ENCODE measurements around the gene TAF4B. TPM values are rescaled to one million over a fixed set of nuclear protein-coding genes. Genes with fewer than 3 reads are reported as not detected.

The TAF4B gene
- total and polyA plus RNA-seq, 12 donors: 2.2 to 15.7 (median 5.6) TPM

- H3K36me3 ChIP-seq (replicated peaks in 1 of 2): no peaks in the 10 kb centered on the region
- DNase-seq: no peak
- H3K4me1 ChIP-seq (replicated peaks in 1 of 2): peaks cover 10 to 14% of the 10 kb centered on the region in 2 donors
- H3K27ac ChIP-seq: peak overlapping the region in 4 of 5 donors; percentile 9 to 71 (median 48)
- intact Hi-C loops (cut with DNase I): no loop called here
- H3K4me3 ChIP-seq: no peak overlapping the region
- TF ChIP-seq POLR2A (IDR thresholded peaks at IDR 0.05) (no peak), CTCF (IDR thresholded peaks at IDR 0.05) (no peak)
- H3K27me3 ChIP-seq: no peaks in the 10 kb centered on the region
- no peaks in the 10 kb centered on the region for H3K9me3 ChIP-seq (replicated peaks in 1 of 3)
- WGBS, 4 donors: 66 to 80% (median 68%) methylated on average over 2 of the region's 2 CpGs
These were observed 160.2 kb downstream of the TAF4B start for GRCh38 chr18:26386441-26386840.

- no peaks in the 10 kb centered on the region for H3K36me3 ChIP-seq (replicated peaks in 1 of 2)
- H3K27me3 ChIP-seq: no peaks in the 10 kb centered on the region
- no peak for DNase-seq
- WGBS, 4 donors: 69 to 77% (median 71%) methylated on average over 5 of the region's 5 CpGs
- TF ChIP-seq CTCF (IDR thresholded peaks at IDR 0.05): no peak
- no peak for TF ChIP-seq POLR2A (IDR thresholded peaks at IDR 0.05)
- intact Hi-C loops (cut with DNase I): no loop called here
- H3K4me1 ChIP-seq (replicated peaks in 1 of 2): no peaks in the 10 kb centered on the region
- H3K4me3 ChIP-seq: no peak overlapping the region
- no peaks in the 10 kb centered on the region for H3K9me3 ChIP-seq (replicated peaks in 1 of 3)
- H3K27ac ChIP-seq: no peak overlapping the region
These were observed 167.9 kb downstream of the TAF4B start for GRCh38 chr18:26394047-26394654.

- intact Hi-C loops (cut with DNase I): no loop called here
- TF ChIP-seq POLR2A (IDR thresholded peaks at IDR 0.05) (no peak), CTCF (IDR thresholded peaks at IDR 0.05) (no peak)
- Histone ChIP-seq H3K4me3 (no peak overlapping the region), H3K27me3 (no peaks in the 10 kb centered on the region), H3K4me1 (replicated peaks in 1 of 2) (no peaks in the 10 kb centered on the region), H3K36me3 (replicated peaks in 1 of 2) (no peaks in the 10 kb centered on the region), H3K27ac (no peak overlapping the region), H3K9me3 (replicated peaks in 1 of 3) (no peaks in the 10 kb centered on the region)
- 95 to 99% (median 96%) methylated on average over 4 of the region's 4 CpGs for WGBS, 4 donors
- no peak for DNase-seq
These were observed 170.8 kb downstream of the TAF4B start for GRCh38 chr18:26397019-26397418.

- Histone ChIP-seq H3K4me1 (replicated peaks in 1 of 2) (no peaks in the 10 kb centered on the region), H3K36me3 (replicated peaks in 1 of 2) (no peaks in the 10 kb centered on the region), H3K9me3 (replicated peaks in 1 of 3) (no peaks in the 10 kb centered on the region), H3K4me3 (no peak overlapping the region), H3K27ac (no peak overlapping the region), H3K27me3 (no peaks in the 10 kb centered on the region)
- WGBS, 4 donors: 38 to 54% (median 48%) methylated on average over 1 of the region's 1 CpG
- DNase-seq: no peak
- intact Hi-C loops (cut with DNase I): loop anchor here (10.0 kb wide), 4 partner anchors 141 to 401 kb away; partner anchors contain the start of gene KCTD1 (in 1 of the 2)
- no peak for TF ChIP-seq POLR2A (IDR thresholded peaks at IDR 0.05)
- TF ChIP-seq CTCF (IDR thresholded peaks at IDR 0.05): no peak
These were observed 177.2 kb downstream of the TAF4B start for GRCh38 chr18:26403491-26403890.
